NCI-H146 treated with DMSO at 0.1 percent for 48 hours (cell line): ENCODE results near the gene PSTPIP2.
"Not testable (repeated sequence)": the region's sequence is repeated elsewhere in the genome, so short reads cannot be mapped to it uniquely, and the experiment has no call there.

Source experiments
- DNase-seq: peaks from one replicate; lab custom pipeline; 2025; ENCODE audit not compliant: unreplicated experiment; lab: John Stamatoyannopoulos, UW

Gene PSTPIP2, protein sequence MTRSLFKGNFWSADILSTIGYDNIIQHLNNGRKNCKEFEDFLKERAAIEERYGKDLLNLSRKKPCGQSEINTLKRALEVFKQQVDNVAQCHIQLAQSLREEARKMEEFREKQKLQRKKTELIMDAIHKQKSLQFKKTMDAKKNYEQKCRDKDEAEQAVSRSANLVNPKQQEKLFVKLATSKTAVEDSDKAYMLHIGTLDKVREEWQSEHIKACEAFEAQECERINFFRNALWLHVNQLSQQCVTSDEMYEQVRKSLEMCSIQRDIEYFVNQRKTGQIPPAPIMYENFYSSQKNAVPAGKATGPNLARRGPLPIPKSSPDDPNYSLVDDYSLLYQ

DNA sequence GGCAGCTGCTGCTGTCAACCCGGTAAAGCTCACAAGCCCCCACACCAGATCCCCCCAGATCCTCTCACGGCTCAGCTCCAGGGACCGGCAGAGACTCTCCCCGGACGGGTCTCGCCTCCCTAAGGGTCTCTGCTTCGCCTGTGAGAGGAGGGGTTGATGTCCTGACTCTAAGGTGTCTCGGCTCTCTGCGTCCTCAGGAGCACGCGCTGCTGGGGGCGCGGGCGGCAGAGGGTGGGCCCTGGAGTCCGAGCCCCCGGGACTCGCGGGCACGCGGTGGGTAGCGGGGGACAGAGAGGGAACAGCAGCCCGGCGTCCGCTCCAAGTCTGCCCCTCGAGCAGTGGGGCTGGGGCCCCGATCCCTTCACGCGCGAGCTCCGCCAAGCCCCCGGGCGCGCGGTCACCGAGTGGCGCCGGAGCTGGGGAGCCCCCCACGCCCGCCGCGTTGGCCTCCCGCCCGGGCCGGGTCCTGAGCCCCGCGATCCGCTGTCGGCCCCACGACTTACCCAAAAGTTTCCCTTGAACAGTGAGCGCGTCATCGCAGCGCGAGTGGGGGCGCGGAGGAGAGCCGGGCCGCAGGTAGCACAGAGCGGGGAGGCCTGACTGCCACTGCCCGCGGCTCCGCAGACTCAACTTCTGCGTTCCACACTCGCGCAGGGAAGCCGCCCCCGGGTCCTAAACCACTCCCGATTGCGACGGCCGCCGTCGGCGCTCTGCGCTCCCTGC, at the start of gene PSTPIP2:
PSTPIP2 (minus strand) TSS at position 608 of the 723 bp plus-strand sequence; CDS start at position 536, 72 bp downstream.
- peak; percentile 30 for DNase-seq

DNA sequence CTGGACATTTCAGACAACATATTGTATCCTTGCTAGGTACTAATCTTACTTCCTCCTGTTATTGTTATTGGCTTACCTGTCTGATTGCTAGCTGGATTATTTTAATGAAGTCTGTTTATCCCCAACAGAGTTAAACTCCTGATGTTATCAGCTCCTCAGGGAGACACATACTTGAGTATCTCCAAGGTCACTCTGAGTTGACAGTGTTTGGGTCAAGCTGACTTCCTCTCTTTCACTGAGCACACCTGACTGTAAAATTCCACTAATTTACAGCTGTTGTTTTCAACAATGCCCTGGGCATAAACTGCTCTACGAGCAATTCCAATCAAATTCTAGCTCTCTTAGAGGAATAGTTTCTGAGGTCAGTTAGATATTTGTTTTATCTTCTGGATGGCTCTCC, 41.7 kb upstream of the PSTPIP2 start:
- no peak for DNase-seq

DNA sequence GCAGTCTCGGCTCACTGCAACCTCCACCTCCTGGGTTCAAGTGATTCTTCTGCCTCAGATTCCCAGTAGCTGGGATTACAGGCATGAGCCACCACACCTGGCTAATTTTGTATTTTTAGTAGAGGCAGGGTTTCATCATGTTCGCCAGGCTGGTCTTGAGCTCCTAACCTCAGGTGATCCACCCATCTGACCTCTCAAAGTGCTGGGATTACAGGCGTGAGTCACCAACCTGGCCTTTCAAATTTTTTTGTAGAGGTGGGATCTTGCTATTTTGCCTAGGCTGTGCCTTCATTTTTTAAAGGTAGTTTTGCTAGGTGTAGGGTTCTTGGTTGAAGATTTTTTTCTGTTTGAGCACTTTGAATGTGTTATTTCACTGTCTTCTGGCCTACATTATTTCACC, 38.3 kb upstream of the PSTPIP2 start:
- no peak for DNase-seq

DNA sequence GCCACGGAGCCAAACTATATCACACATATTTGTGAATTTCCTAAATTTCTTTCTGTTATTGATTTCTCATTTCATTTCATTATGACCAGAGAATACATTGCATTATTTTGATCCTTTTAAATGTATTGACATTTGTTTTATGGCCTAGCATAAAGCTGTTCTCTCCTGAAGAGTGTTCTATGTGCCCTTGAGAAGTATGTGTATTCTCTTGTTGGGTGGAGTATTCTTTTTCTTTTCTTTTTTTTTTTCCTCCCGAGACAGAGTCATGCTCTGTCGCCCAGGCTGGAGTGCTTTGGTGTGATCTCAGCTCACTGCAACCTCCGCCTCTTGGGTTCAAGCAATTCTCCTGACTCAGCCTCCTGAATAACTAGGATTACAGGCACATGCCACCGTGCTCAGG, 37.3 kb upstream of the PSTPIP2 start:
- DNase-seq = no peak

DNA sequence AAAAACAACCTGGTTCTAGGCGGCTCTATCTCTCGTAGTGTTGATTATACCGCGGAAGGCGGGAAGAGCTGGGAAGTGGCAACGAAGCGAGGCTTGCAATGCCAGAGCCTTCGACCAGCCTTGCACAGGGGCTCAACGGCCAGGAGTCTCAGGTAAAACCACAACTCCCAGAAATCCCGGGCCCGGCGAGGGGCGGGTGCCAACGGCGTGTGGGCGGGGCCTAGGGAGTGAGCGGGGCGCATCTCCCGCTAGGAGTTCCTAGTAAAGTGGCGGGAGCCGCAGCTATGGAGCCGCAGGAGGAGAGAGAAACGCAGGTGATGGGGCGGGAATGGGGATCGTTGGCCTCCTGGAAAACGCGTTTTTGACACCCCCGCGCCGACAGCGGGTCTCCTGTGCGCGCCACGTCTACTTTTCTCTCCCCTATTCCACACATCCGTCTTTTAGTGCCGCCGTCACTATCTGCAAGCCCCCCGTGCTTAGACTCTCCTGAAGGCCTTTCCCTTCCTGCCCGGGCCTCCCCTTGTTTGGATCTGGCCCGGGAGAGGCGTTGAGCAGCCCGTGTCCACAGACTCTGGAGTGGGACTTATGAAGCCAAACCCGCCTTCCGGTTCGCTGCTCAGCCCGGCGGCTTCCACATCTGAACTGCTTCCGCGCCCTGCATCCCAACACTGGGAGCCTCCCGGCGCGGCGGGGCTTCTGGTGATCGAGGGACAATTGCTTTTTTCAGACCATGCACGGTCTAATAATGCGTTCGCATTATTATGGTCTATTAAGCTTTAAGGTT, 32.3 kb upstream of the PSTPIP2 start, which contains the start of gene HAUS1:
HAUS1 (plus strand) TSS at position 258 of the 784 bp plus-strand sequence; CDS start at position 285, 27 bp downstream.
- peak; percentile 96 for DNase-seq

DNA sequence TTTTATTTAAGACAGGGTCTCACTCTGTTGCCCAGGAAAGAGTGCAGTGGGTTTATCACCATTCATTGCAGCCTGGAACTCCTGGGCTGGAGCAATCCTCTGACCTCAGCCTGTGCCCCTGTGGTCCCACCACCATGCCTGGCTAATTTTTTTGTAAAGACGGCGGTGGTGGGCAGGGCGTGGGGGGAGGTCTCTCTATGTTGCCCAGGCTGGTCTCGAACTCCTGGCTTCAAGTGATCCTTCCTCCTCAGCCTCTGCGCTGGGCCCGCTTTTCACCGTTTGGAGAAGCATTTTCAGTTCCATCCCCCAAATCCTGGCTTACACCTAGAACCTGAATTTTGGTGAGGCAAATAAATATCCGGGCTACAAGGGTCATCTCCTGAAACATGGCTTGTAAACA, 27.4 kb upstream of the PSTPIP2 start:
- DNase-seq = no peak

DNA sequence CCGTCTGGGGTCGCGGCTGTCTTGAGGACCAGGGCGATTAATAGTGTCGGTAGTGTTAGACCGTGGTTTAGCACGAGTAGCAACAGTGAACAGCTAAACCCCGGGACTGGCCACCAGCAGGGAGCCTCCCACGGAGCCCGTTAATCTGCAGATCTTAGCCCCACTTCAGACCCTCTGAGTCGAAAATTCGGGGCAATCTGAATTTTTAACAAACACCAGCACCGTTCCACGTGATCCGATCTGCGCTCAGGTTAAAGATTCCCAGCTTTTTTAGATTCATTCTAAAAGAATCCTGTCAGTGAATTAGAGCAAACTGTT, 26.5 kb upstream of the PSTPIP2 start:
- DNase-seq = peak; percentile 70

DNA sequence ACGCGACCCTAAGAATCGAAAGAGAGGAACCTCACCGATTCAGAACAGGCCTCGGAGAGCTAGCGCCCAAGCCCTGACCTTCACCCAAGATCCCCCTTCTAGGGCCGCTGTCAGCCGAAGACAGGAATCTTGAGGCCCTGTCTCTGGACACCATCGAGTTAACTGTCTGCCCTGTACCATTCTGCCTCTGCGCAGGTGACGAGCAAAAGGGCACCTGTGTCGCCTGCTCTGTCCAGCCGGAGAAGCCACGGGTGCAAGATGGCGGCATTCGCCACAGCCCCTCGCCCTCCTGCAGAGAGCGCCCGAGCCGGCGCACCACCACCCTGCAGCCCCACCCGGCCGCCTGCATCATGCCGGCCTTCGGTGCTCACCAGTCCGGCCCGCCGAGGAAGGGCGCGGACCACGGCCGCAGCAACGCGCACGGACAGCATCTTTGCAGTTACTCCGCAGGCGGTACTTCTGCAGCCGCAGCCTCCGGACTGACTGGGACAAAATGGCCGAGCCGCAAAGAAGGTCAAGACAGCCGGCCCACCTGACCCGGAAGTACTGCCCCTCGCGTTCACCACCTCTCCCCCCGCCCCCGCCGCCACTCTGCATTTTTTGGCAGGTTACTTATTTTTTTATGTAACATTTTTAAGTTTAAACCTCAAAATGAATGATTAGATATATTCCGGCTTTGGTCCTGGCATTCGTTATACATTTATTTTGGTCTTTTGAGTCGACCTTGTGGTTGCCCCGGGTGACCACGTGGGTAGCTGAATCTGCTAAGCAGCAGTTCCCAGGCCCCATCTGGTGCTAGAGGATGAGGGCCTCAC, 25.9 kb upstream of the PSTPIP2 start, which contains the start of gene ATP5F1A:
ATP5F1A (minus strand) TSS at position 496 of the 815 bp plus-strand sequence; CDS start at position 431, 65 bp downstream.
- DNase-seq = peak; percentile 91

DNA sequence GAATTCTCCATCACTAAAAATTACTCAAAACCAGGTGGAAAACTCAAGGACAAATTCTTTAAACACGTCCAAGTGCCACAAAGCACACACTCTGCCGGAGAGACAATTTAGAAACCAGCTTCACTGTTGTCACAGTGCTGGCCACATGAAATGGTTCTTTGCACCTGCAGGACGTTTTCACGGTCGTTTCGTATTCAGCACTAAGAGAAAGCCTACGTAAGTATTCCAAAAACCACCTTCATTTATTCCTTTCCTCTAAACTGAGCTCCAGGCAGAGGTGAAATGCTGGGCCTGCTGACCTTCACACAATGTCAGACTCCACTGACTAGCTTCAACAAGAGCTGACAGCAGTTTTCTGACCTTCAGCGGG, 25.4 kb upstream of the PSTPIP2 start:
- DNase-seq = no peak

DNA sequence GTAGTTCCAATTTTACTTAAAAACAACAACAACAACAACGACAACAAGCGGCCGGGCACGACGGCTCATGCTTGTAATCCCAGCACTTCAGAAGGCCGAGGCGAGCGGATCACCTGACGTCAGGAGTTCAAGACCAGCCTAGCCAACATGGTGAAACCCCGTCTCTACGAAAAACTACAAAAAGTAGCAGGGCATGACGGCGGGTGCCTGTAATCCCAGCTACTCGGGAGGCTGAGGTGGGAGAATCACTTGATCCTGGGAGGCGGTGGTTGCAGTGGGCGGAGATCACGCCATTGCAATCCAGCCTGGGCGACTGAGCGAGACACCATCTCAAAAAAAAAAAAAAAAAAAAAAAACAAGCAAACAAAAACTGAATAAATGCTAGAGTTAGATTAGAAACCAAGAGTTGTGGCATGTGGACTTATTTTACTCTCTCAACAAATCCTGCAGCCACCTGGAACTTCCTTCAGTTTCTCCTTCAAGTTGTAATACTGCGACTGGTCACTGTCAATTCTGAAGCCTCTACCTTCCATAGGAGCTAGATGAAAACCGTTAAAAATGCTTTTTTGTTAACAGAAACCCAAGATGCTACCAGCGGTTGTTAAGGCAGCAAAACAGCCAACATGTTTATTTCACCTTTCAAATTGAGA, 24.7 kb upstream of the PSTPIP2 start:
- no peak for DNase-seq

DNA sequence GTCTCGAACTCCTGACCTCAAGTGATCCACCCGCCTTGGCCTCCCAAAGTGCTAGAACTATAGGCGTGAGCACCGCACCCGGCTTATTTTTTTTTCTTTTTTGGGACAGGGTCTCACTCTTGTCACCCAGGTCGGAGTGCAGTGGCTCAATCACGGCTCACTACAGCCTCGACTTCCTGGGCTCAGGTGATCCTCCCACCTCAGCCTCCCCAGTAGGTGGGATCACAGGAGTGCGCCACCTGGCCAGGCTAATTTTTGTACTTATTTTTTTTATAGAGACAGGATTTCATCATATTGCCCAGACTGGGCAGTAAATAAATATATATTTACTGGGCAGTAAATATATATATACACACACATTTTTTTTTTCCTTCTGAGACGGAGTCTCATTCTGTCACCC, 23.5 kb upstream of the PSTPIP2 start:
- DNase-seq = no peak

DNA sequence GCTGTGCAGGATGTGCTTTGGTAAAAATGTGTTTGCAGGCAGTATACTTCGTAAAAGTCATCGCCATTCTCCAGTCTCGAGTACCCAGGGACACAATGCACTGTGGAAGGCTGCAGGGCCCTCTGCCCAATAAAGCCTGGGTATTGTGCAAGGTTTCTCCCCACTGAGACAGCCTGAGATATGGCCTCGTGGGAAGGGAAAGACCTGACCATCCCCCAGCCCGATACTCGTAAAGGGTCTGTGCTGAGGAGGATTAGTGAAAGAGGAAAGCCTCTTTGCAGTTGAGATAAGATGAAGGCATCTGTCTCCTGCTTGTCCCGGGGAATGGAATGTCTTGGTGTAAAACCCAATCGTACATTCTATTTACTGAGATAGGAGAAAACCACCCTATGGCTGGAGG, 16.4 kb upstream of the PSTPIP2 start:
- not testable (repeated sequence) for DNase-seq

DNA sequence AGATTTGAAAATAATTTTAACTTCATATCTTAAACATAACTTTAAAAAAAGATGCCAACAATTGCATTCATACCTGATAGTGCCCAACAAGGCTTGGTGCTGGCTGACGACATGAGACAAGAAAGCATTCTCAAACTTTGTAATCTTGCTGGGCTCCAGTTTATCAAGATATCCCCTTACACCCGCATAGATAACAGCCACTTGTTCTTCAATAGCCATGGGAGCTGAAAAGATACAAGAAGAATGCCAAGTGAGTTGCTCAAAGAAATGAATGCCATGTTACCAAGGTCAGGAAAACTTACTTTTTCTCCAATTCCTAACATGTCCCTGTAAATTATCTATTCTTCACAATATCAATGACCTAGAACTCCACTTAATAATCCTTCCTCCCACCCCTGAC, 12.4 kb upstream of the PSTPIP2 start:
- no peak for DNase-seq

DNA sequence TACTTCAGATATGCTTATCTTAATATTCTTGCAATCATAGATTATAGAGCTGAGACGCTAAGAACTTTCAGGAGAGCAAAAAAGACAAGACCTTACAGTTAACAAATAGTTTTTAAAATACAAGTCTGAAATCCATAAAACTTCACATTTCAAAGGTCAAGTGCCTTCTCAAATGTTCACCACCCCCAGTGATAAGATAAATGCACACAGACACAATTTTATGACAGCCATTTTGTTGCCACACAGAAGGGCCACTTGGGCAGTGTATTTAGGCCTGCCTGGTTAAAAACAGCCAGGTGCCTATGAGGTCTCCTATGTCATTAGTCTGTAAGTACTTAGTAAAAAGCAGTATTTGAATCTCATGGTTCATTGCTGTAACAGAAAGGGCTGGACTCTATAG, 8.1 kb upstream of the PSTPIP2 start:
- no peak for DNase-seq

DNA sequence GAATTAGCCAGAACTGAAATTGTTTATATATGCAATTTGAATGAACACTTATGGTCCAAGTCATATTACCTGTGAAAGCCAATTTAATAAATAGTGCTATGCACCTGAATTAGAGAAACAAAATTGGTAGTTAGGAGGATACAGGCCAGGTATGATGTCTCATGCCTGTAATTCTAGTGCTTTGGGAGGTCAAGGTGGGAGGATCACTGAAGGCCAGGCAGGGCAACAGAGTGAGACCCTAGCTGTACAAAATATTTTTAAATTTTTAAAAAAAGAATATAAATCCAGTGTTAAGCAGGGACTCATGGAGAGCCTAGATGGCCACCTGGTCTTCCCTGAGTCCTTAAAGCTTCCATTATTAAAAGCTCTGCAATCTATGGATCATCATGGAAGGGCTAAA, 7.3 kb upstream of the PSTPIP2 start:
- no peak for DNase-seq

DNA sequence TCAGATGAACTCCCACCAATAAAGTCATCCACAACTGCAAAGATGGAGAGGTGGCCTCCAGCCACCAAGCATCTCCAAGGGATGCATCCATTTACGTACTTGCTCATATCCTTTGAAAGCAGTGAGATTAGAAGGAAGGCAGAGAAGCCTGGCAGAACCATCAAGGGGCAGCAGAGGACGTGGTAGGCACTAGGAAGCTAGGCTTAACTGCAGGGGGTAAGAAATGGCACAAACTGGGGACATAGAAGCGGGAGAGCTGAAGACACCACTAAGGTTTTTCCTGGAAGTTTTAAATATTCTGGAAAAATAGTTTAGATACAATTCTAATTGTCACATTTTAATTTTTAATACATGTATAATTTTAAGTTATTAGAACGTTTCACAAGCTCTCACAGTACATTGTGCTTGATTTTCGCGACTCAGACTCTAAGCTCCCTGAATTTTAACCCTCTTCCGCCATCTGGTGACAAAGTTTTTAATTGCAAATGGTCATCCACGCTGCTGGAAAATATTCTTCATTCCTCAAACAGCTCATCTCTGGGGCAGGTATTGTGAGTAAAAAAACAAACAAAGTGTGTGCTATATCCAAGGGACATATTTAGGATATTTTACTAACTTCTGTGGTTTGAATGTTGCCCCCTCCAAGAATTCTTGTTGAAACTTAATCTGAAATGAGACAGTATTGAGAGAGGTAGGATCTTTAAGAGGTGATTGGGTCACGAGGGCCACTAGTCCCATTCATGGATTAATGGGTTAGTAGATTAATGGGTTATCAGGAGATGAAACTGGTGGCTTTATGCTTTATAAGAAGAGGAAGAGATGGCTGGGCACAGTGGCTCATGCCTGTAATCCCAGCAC, 1.6 kb upstream of the PSTPIP2 start:
- DNase-seq = peak; percentile 64

DNA sequence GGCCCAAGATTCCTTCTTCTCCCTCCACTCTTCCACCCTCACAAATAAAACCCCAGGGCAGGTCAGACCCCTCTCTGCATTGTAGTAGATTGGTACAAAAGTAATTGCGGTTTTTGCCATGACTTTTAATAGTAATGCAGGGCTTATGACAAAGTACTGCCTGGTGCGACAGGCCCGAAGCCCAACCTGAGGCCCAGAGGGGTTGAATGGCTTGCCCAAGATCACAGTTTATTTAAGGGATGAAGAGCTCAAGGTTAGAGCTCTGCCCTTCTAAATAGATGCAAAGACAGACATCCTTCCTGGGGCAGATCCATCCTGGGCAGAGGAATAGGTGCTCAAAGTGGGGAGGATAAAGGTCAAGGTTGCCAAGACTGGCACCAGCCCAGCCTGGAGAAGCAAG, 899 bp upstream of the PSTPIP2 start:
- no peak for DNase-seq

DNA sequence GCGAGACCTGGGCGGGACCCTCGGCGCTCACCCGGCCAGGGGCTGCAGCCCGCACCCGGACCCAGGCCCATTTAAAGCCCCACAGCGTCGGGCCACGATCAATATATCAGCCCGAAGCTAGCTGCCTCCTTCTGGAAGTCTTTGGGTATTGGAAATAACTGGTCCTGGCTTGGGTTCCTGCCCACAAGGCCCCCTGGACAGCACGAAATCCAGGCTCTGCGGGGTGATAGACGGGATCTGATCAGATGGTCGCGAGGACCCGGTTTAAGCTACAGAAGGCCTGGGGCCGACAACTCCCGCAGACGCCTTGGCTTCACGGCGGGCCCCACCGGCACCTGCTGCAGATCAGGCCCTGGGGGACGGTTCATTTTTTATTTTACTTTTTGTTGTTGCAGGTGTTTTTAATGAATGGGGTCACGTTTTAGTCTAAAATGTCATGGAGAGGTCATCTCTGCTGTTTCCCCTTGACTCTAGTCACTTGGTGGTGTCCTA, 362 bp upstream of the PSTPIP2 start:
- DNase-seq = no peak
